Liver (tissue), 3 donors: ENCODE results near the gene NUTM2F.
"Not testable (repeated sequence)": the region's sequence is repeated elsewhere in the genome, so short reads cannot be mapped to it uniquely, and the experiment has no call there.

ENCODE experiments used
- CTCF ChIP-seq: fragments of 150-350 bp; IDR thresholded peaks from 2 replicates; pipeline ENCODE4 v1.5.1; 2017; ENCODE audit warnings: improper control_type of control experiment, low read depth, low read length; ENCODE audit not compliant: missing input control
- MAX ChIP-seq: IDR thresholded peaks from 2 replicates; pipeline ENCODE4 v1.6.1; 2016; ENCODE audit warnings: antibody characterized with exemption
- REST ChIP-seq: IDR thresholded peaks from 2 replicates; pipeline ENCODE4 v1.6.1; 2016; ENCODE audit warnings: antibody characterized with exemption, mild to moderate bottlenecking
- RXRA ChIP-seq, 2 donors: IDR thresholded peaks; 2 replicates each; pipeline ENCODE4 v1.6.1; 2017 to 2018; ENCODE audit warnings: antibody characterized with exemption in 2 of 2, mild to moderate bottlenecking in 1 of 2
- YY1 ChIP-seq: IDR thresholded peaks from 2 replicates; pipeline ENCODE4 v1.6.1; 2016; ENCODE audit warnings: antibody characterized with exemption, mild to moderate bottlenecking
- donor health status: healthy.
- donor health status: healthy.

- TF ChIP-seq YY1; CTCF; RXRA (IDR thresholded peaks at IDR 0.05); REST; MAX: not testable (repeated sequence)
Observed at GRCh38 chr9:94340750-94341149, 12.3 kb upstream of the NUTM2F start.
